Measurements from ENCODE around the gene DSG3.

DNA sequence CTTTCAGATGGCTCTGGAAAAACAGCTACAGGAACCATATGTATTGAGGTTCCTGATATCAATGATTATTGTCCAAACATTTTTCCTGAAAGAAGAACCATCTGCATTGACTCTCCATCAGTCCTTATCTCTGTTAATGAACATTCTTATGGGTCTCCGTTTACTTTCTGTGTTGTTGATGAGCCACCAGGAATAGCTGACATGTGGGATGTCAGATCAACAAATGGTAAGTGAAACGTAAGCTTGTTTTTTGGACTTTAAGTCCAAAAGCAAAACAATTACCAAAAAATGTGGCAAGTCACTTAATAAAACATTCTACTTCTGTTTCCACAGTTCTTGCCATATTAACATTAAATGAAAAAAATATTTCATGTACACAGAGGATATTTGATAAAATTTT, 44.1 kb upstream of the DSG3 start:
- TF ChIP-seq, protein P1, sequence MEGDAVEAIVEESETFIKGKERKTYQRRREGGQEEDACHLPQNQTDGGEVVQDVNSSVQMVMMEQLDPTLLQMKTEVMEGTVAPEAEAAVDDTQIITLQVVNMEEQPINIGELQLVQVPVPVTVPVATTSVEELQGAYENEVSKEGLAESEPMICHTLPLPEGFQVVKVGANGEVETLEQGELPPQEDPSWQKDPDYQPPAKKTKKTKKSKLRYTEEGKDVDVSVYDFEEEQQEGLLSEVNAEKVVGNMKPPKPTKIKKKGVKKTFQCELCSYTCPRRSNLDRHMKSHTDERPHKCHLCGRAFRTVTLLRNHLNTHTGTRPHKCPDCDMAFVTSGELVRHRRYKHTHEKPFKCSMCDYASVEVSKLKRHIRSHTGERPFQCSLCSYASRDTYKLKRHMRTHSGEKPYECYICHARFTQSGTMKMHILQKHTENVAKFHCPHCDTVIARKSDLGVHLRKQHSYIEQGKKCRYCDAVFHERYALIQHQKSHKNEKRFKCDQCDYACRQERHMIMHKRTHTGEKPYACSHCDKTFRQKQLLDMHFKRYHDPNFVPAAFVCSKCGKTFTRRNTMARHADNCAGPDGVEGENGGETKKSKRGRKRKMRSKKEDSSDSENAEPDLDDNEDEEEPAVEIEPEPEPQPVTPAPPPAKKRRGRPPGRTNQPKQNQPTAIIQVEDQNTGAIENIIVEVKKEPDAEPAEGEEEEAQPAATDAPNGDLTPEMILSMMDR (IDR thresholded peaks at IDR 0.05) = no peak
- no peak for TF ChIP-seq EP300 (IDR thresholded peaks at IDR 0.05)
- no peak for TF ChIP-seq POLR2A (IDR thresholded peaks at IDR 0.05)
- no peak for TF ChIP-seq POLR2AphosphoS5 (IDR thresholded peaks at IDR 0.05)

Measured in gastroesophageal sphincter (tissue), 3 donors.